Measurements from ENCODE around the gene TPPP. TPM values are rescaled to one million over a fixed set of nuclear protein-coding genes. Genes with fewer than 3 reads are reported as not detected.

Gene TPPP
- total and polyA plus RNA-seq, 2 of the 13 experiments (the other 11 are each of a cell fraction or from before 2014, with no cell fraction given), result 0.07 TPM; not detected in 1

- TF ChIP-seq, protein P1, sequence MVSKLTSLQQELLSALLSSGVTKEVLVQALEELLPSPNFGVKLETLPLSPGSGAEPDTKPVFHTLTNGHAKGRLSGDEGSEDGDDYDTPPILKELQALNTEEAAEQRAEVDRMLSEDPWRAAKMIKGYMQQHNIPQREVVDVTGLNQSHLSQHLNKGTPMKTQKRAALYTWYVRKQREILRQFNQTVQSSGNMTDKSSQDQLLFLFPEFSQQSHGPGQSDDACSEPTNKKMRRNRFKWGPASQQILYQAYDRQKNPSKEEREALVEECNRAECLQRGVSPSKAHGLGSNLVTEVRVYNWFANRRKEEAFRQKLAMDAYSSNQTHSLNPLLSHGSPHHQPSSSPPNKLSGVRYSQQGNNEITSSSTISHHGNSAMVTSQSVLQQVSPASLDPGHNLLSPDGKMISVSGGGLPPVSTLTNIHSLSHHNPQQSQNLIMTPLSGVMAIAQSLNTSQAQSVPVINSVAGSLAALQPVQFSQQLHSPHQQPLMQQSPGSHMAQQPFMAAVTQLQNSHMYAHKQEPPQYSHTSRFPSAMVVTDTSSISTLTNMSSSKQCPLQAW (CRISPR knock-in tag; IDR thresholded peaks at IDR 0.05), result peak; percentile 88
- TF ChIP-seq ZNF124 (CRISPR knock-in tag; IDR thresholded peaks at IDR 0.05) (no peak), SMAD1 (CRISPR knock-in tag; IDR thresholded peaks at IDR 0.05; ENCODE audit: borderline replicate concordance, low read depth) (peak; percentile 77; the same call in 1 of the 2 replicates), ZNF33A (CRISPR knock-in tag; IDR thresholded peaks at IDR 0.05; ENCODE audit: borderline replicate concordance) (no peak), ZNF777 (CRISPR knock-in tag; IDR thresholded peaks at IDR 0.05) (peak; percentile 37; the same call in 1 of the 2 replicates), ERF (CRISPR knock-in tag; IDR thresholded peaks at IDR 0.05) (peak; percentile 49; the same call in 1 of the 2 replicates), PHF20 (CRISPR knock-in tag; IDR thresholded peaks at IDR 0.05) (no peak), ZNF891 (CRISPR knock-in tag; IDR thresholded peaks at IDR 0.05) (peak; percentile 40; the same call in 1 of the 2 replicates), MTA1 (CRISPR knock-in tag; IDR thresholded peaks at IDR 0.05; ENCODE audit: borderline replicate concordance) (peak; percentile 64; the same call in 1 of the 2 replicates), NONO (IDR thresholded peaks at IDR 0.05) (no peak), NONO (CRISPR knock-in tag; conservative IDR thresholded peaks at IDR 0.05) (peak; percentile 80), BCL6 (CRISPR knock-in tag; IDR thresholded peaks at IDR 0.05) (0 out of 2 replicates have a peak, but pooled peaks have one; percentile 25), NCOR1 (IDR thresholded peaks at IDR 0.05; ENCODE audit: borderline replicate concordance, low read length) (0 out of 2 replicates have a peak, but pooled peaks have one; percentile 8), YY1 (IDR thresholded peaks at IDR 0.05; ENCODE audit: insufficient read depth, insufficient replicate concordance, low read depth, low read length) (peak; percentile 25), ZNF414 (CRISPR knock-in tag; IDR thresholded peaks at IDR 0.05) (no peak), GZF1 (CRISPR knock-in tag; IDR thresholded peaks at IDR 0.05) (0 out of 2 replicates have a peak, but pooled peaks have one; percentile 50), TFAP4 (IDR thresholded peaks at IDR 0.05; ENCODE audit: borderline replicate concordance, low read depth) (0 out of 2 replicates have a peak, but pooled peaks have one; percentile 8), ZBTB7A (CRISPR knock-in tag; IDR thresholded peaks at IDR 0.05) (peak; percentile 85; the same call in 1 of the 2 replicates), NFE2 (CRISPR knock-in tag; IDR thresholded peaks at IDR 0.05) (no peak), KDM3A (CRISPR knock-in tag; IDR thresholded peaks at IDR 0.05; ENCODE audit: low read depth) (peak; percentile 73), ZSCAN5A (CRISPR knock-in tag; IDR thresholded peaks at IDR 0.05; ENCODE audit: borderline replicate concordance) (no peak), SP5 (CRISPR knock-in tag; IDR thresholded peaks at IDR 0.05; ENCODE audit: borderline replicate concordance, low read depth) (peak; percentile 66)
- TF ChIP-seq, protein P2, sequence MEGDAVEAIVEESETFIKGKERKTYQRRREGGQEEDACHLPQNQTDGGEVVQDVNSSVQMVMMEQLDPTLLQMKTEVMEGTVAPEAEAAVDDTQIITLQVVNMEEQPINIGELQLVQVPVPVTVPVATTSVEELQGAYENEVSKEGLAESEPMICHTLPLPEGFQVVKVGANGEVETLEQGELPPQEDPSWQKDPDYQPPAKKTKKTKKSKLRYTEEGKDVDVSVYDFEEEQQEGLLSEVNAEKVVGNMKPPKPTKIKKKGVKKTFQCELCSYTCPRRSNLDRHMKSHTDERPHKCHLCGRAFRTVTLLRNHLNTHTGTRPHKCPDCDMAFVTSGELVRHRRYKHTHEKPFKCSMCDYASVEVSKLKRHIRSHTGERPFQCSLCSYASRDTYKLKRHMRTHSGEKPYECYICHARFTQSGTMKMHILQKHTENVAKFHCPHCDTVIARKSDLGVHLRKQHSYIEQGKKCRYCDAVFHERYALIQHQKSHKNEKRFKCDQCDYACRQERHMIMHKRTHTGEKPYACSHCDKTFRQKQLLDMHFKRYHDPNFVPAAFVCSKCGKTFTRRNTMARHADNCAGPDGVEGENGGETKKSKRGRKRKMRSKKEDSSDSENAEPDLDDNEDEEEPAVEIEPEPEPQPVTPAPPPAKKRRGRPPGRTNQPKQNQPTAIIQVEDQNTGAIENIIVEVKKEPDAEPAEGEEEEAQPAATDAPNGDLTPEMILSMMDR (CRISPR knock-in tag; IDR thresholded peaks at IDR 0.05), result peak; percentile 96
Observed at GRCh38 chr5:671459-672328, 21.5 kb downstream of the TPPP start (continued).

All from HepG2 (cell line).